PC-9 (cell line): ENCODE data around the gene IKZF1. TPM values are rescaled to one million over a fixed set of nuclear protein-coding genes. Genes with fewer than 3 reads are reported as not detected.

Source experiments
- BruUV-seq: library from RNA; stranded (reverse); fragments of 400-500 nt; replicated peaks from 2 replicates; lab custom pipeline; 2021; lab: Mats Ljungman, UMichigan
- CTCF ChIA-PET: fragments of 300-600 bp; sonication (Branson Sonifier 250); formaldehyde crosslinking; loops from one replicate; lab custom pipeline; 2022; ENCODE audit warnings: antibody characterized with exemption; lab: Charles Lee
- POLR2A ChIA-PET: fragments of 300-600 bp; sonication (Branson Sonifier 250); formaldehyde crosslinking; loops from one replicate; lab custom pipeline; 2022; ENCODE audit warnings: antibody characterized with exemption; ENCODE audit not compliant: unreplicated experiment; lab: Charles Lee
- DNase-seq, 2 experiments: peaks; one replicate each; pipeline versions ENCODE4 v3.0.0 to v3.0.0-alpha.2; 2015 to 2022; ENCODE audit warnings: mixed read lengths in 1 of 2
- H2AFZ ChIP-seq: fragments of 200-600 bp; sonication (generic); 2 replicates; pipeline ENCODE4 v1.8.1; 2017; ENCODE audit warnings: antibody characterized with exemption
- H3F3A ChIP-seq: fragments of 200-600 bp; sonication (generic); 2 replicates; pipeline ENCODE4 v1.8.1; 2017; ENCODE audit warnings: antibody characterized with exemption, mild to moderate bottlenecking, low read depth; ENCODE audit not compliant: insufficient read depth
- H3K27ac ChIP-seq: fragments of 200-600 bp; sonication (generic); 2 replicates; pipeline ENCODE4 v1.6.1; 2016; ENCODE audit warnings: mixed run types
- H3K27me3 ChIP-seq: fragments of 200-600 bp; sonication (generic); 2 replicates; pipeline ENCODE4 v1.6.1; 2016; ENCODE audit warnings: low read depth, mixed run types; ENCODE audit not compliant: insufficient read depth
- H3K36me3 ChIP-seq: fragments of 200-600 bp; sonication (generic); 2 replicates; pipeline ENCODE4 v1.6.1; 2016; ENCODE audit warnings: low read depth, mixed run types
- H3K4me1 ChIP-seq: fragments of 200-600 bp; sonication (generic); replicated peaks from 2 replicates; pipeline ENCODE4 v1.6.1; 2016; ENCODE audit warnings: mixed run types; ENCODE audit not compliant: insufficient read depth
- H3K4me2 ChIP-seq: fragments of 200-600 bp; sonication (generic); 2 replicates; pipeline ENCODE4 v1.6.1; 2017; ENCODE audit warnings: mixed run types
- H3K4me3 ChIP-seq: fragments of 200-600 bp; sonication (generic); 2 replicates; pipeline ENCODE4 v1.6.1; 2016; ENCODE audit warnings: mixed run types
- H3K79me2 ChIP-seq: fragments of 200-600 bp; sonication (generic); 2 replicates; pipeline ENCODE4 v1.6.1; 2017; ENCODE audit warnings: low read depth, mixed run types
- H3K9me2 ChIP-seq: fragments of 200-600 bp; sonication (generic); 2 replicates; pipeline ENCODE4 v1.8.1; 2017; ENCODE audit warnings: mild to moderate bottlenecking; ENCODE audit not compliant: insufficient read depth
- H3K9me3 ChIP-seq: fragments of 200-600 bp; sonication (generic); 2 replicates; pipeline ENCODE4 v1.8.1; 2016; ENCODE audit warnings: low read depth; ENCODE audit not compliant: insufficient read depth
- H4K20me1 ChIP-seq: fragments of 200-600 bp; sonication (generic); 2 replicates; pipeline ENCODE4 v1.8.1; 2017; ENCODE audit not compliant: insufficient read depth
- EZH2 ChIP-seq: fragments of 200-600 bp; sonication (generic); IDR thresholded peaks from 2 replicates; pipeline ENCODE4 v1.8.0; 2017; ENCODE audit warnings: antibody characterized with exemption, low read depth
- intact Hi-C: fragments of 100-400 bp; cut with micrococcal nuclease; formaldehyde crosslinking; loops from one replicate; pipeline ENCODE4 v1.10.0; 2022; ENCODE audit not compliant: unreplicated experiment
- total RNA-seq: library from RNA; stranded (reverse); gene quantifications from 2 replicates; pipeline ENCODE4 v1.2.3, GENCODE V29; 2021
- TF ChIP-seq, protein P1 (sequence below): fragments of 200-600 bp; sonication (generic); conservative IDR thresholded peaks from 2 replicates; pipeline ENCODE4 v1.6.1; 2017; ENCODE audit warnings: mixed run types, antibody characterized with exemption, mild to moderate bottlenecking, moderate library complexity

IKZF1 gene
- total RNA-seq, 1 experiment from 2014 or later: not detected

DNA sequence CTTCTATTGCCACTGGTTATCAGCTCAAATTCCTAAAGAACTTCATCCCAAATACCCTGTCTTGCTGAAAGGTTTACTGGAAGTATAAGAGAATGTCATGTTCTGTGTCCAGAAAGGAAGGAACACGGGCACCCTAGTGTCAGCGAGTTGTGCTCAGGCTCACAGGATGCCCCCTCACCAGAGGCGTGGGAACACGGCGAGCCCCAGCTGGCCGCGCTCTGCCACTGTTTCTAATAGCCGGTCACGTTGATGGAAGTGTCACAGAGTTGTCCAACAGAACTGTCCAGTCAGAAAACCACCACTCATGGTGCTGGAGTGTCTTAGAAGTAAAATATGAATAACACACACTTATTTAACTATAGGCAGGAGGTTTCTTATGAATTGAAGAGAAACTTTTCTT lies 72.8 kb downstream of the IKZF1 start:
- H3K9me3 ChIP-seq: no peaks in the 10 kb centered on the region
- no peak overlapping the region for H3K27ac ChIP-seq
- ChIA-PET POLR2A (no interaction called here), CTCF (no interaction called here)
- H3K4me2 ChIP-seq: no peak overlapping the region
- no peak for DNase-seq
- no peaks in the 10 kb centered on the region for H3K4me1 ChIP-seq
- intact Hi-C loops: no loop called here
- H3K36me3 ChIP-seq: no peaks in the 10 kb centered on the region
- H3K4me3 ChIP-seq: no peak overlapping the region
- BruUV-seq: no TSS peak
- peaks cover 83% of the 10 kb centered on the region for H3K27me3 ChIP-seq
- H2AFZ ChIP-seq: no peak overlapping the region
- no peaks in the 10 kb centered on the region for H3F3A ChIP-seq
- H3K79me2 ChIP-seq: no peaks in the 10 kb centered on the region
- no peaks in the 10 kb centered on the region for H4K20me1 ChIP-seq
- TF ChIP-seq EZH2: no peak
- TF ChIP-seq, protein P1, sequence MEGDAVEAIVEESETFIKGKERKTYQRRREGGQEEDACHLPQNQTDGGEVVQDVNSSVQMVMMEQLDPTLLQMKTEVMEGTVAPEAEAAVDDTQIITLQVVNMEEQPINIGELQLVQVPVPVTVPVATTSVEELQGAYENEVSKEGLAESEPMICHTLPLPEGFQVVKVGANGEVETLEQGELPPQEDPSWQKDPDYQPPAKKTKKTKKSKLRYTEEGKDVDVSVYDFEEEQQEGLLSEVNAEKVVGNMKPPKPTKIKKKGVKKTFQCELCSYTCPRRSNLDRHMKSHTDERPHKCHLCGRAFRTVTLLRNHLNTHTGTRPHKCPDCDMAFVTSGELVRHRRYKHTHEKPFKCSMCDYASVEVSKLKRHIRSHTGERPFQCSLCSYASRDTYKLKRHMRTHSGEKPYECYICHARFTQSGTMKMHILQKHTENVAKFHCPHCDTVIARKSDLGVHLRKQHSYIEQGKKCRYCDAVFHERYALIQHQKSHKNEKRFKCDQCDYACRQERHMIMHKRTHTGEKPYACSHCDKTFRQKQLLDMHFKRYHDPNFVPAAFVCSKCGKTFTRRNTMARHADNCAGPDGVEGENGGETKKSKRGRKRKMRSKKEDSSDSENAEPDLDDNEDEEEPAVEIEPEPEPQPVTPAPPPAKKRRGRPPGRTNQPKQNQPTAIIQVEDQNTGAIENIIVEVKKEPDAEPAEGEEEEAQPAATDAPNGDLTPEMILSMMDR: no peak
- no peaks in the 10 kb centered on the region for H3K9me2 ChIP-seq

DNA sequence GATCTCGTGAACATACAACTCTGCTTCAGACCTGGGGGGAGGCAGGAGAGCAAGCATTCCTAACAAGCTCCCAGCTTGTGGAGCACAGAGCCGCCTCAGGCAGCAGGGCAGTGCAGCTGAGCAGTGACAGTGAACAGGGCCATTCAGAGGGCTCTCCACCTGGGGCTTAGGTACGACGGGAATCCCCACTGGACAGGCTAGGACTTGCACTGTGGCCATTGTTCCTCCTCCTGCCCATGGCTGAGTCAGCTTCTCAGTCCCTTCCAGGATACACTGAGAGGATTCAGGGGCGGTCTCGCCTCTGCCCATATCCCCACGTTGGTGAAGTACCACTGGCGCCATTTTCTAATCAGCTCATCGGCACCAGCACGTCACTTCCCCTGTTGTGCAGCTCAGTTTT lies 74.6 kb downstream of the IKZF1 start:
- H3K4me2 ChIP-seq: no peak overlapping the region
- no peaks in the 10 kb centered on the region for H3K79me2 ChIP-seq
- H4K20me1 ChIP-seq: no peaks in the 10 kb centered on the region
- no peaks in the 10 kb centered on the region for H3K4me1 ChIP-seq
- POLR2A ChIA-PET: interaction anchor here (0.6 kb wide), 1 partner anchor 814 kb away, joined by 3 read pairs; no protein-coding TSS in a partner anchor
- H3K9me3 ChIP-seq: no peaks in the 10 kb centered on the region
- H3K9me2 ChIP-seq: no peaks in the 10 kb centered on the region
- no peaks in the 10 kb centered on the region for H3K36me3 ChIP-seq
- TF ChIP-seq EZH2: no peak
- TF ChIP-seq, protein P1: no peak
- no TSS peak for BruUV-seq
- CTCF ChIA-PET: no interaction called here
- H3F3A ChIP-seq: no peaks in the 10 kb centered on the region
- DNase-seq: peak in 1 of 2 experiments; percentile 35
- H3K4me3 ChIP-seq: no peak overlapping the region
- intact Hi-C loops: no loop called here
- peaks cover 83% of the 10 kb centered on the region for H3K27me3 ChIP-seq
- H3K27ac ChIP-seq: no peak overlapping the region
- 0 out of 2 replicates have a peak overlapping the region, but pooled peaks have one; percentile 2 for H2AFZ ChIP-seq

DNA sequence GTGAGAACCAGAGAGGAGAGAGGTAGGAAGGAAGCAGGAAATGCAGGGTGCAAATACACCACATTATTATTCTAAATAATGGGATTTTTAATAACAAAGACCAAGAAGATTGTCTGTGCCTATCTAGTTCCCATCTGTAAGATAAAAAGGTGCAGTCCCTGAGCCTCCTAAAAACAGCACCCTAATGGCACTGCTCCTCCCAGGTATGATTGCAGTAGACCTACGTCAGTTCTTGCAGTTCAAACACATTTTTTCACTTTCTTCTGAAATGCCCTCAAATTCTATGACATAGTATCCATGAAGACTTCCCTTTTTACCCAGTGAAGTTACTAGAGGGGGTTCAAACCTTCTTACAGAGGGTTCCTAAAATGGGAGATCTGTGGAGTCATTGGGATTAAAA lies 75.0 kb downstream of the IKZF1 start:
- ChIA-PET POLR2A (no interaction called here), CTCF (no interaction called here)
- H3K27ac ChIP-seq: no peak overlapping the region

More for the DNA sequence above, 75.0 kb downstream of the IKZF1 start:
- DNase-seq: no peak
- no peak overlapping the region for H3K4me3 ChIP-seq
- no peaks in the 10 kb centered on the region for H3K9me3 ChIP-seq
- H3K4me2 ChIP-seq: no peak overlapping the region
- H4K20me1 ChIP-seq: no peaks in the 10 kb centered on the region
- H3K79me2 ChIP-seq: no peaks in the 10 kb centered on the region
- no TSS peak for BruUV-seq
- TF ChIP-seq EZH2: no peak
- TF ChIP-seq, protein P1: no peak
- H3K27me3 ChIP-seq: peaks cover 84% of the 10 kb centered on the region
- intact Hi-C loops: no loop called here
- no peaks in the 10 kb centered on the region for H3K9me2 ChIP-seq
- 0 out of 2 replicates have a peak overlapping the region, but pooled peaks have one; percentile 2 for H2AFZ ChIP-seq
- H3F3A ChIP-seq: no peaks in the 10 kb centered on the region
- no peaks in the 10 kb centered on the region for H3K36me3 ChIP-seq
- no peaks in the 10 kb centered on the region for H3K4me1 ChIP-seq
